Fibroblast of the conjunctiva (primary cell): ENCODE results near the gene ACE2.

Experiments
- DNase-seq: peaks from one replicate; pipeline ENCODE4 v3.0.0-alpha.2; 2010; ENCODE audit warnings: low read depth

The ACE2 gene

DNA sequence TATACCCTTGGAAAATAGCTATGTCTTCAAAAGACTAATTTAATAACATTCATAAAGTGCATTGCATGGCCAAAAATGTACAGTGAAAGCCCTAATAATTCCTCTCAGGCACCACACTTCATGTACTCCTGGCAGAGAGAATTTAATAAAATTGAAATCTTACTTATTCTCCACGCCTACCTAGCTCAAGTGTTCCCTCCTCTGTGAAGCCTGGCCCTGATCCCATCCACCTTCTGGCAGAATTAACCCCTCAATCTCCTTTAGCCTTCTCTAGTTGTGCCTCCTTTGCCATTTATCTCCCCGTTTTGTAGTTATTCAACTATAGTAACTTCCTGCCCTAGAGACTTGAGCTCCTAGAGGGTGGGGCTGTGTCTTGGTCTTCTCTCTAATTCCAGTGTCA is 26.7 kb downstream of the ACE2 start:
- no peak for DNase-seq

DNA sequence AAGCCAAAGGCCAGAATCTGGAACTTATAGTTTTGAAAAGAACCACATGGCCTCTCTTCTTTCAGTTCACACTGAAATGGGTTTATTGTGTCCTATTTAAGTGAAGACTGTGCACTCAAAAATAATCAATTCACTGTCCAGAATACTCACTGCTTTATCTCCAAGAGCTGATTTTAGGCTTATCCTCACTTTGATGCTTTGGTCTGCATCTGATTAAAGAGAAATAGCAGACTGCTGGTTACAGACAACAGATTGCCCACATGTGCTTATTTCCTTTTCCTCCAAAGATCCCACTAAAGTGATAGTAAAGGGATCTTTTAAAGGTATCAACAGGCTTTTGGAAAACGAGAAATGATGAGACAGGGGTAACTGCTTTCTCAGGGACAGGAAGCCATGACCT is 30.6 kb downstream of the ACE2 start:
- DNase-seq, result no peak

DNA sequence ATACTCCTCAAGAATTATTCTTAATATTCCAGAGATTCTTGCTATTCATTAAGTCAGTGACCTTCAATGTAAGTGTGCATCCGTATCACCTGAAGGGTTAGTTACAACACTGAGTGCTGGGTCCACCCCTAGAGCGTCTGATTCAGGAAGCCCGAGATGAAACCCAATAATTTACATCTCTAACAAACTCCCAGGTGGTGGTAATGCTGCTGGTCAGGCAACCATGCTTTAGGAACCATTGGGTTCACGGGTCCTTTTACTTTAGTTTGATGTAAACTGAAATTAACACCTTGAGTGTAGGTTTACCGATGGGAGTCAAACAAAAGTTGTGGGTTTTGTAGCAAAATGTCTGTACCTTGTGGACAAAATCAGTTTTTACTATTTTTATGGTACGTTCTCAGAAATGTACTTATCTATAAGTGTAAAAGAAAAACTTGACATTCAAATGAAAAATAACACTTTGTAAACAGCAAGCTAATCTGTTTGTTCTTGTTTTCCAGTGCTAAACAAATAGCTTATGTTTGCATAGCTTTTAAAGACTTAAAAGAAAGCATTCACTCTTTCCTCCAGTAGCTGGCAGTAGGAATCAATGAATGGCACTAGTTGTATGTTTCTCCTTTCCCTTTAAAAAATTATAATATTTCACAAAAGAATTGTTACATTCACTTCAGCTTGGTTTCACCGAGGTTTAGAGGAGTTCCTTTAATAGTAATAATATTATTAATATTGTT is 32.7 kb downstream of the ACE2 start:
- DNase-seq, result no peak

DNA sequence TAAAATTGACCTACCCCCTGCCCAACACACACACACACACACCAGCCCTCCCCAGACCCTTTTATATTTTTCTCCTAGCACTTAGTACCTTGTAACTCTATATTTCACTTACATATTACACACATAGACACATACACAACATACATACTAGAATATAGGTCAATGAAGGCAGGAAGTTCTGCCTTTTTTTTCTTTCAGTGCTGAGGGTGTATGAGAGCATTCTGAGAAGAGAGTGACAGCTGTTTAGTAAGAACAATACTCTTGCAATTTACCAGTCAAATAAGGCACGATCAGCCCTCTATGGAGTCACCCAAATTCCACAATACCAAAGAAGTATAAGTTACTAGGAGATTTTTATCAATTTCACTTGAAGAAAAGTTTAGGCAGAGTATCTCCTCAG is 33.5 kb downstream of the ACE2 start:
- no peak for DNase-seq

DNA sequence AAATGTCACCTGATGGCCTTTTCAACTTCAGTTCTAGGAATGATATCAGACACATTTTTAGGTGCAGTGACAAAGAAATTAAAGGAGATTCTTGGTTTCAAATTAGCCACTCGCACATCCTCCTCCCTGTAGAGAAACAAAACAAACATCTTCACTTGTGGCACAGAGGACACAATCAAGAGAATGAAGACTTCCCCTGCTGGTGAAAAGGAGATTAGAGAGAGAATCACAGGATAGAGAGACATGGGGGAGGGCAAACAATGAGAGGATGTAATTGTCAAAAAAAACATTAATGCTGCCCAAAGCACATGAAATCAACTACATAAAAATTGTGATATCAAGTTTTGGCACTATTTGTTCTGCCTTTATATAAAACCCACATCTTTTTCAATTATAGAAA is 34.5 kb downstream of the ACE2 start:
- DNase-seq, result no peak

DNA sequence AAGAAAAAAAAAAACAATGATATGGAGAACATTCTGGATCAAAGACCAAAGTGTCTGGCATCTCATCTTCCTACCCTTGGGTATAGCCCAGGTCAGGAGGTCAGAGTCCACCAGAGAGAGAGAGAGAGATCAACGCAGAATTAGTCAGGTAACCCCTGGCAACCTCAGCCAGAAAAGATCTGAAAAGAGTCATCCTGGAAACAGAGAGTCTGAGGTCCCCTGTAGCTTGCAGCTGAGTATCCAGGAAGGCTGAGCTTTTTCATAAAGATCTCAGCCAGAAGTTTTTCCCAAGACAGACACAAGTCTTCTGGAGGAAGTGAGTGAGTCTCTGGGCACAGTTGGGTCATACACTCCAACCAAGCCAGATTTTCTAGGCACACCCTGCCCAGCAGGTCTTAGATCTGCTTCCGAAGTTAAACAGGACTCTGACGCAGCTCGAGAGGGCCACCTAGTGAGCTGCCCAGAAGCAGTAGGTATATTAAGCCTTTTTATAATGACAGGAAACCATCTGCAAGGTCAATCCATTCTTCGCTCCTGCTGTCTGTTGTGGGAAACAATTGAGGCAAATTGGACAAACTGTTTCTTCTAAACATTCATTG is 35.7 kb downstream of the ACE2 start:
- DNase-seq, result peak; percentile 49

DNA sequence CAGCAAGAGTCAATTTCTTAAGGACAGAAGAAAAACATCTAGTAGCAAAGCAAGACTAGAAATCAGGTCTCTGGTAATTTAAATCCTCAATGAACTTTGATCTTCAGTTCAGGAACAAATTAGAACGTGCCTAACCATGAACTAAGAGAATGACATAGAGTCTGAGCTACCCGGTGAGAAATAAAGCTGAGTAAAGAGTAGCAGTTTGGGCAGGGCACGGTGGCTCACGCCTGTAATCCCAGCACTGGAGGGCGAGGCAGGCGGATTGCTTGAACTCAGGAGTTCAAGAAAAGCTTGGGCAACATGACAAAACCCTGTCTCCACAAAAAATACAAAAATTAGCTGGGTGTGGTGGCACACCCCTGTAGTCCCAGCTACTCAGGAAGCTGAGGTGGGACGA is 37.7 kb downstream of the ACE2 start:
- DNase-seq, result no peak

DNA sequence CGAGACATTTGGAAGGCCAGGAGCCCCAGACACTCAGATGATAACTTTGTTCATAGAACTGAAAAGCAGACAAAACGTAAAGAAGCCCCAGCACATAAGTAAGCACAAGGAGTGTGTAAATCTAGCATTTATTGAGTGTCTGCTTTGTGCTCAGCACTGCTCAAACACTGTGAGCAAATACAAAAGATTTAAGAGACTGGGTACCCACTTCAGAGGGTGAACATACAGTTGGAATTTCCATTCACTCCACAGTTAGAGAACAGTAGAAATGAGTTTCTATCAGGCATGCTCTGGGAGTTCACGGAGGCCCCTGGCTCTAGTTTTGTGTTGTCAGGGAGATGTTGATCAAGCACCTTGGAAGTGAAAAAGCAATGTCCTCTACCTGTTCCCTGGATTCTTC is 39.8 kb downstream of the ACE2 start:
- no peak for DNase-seq

DNA sequence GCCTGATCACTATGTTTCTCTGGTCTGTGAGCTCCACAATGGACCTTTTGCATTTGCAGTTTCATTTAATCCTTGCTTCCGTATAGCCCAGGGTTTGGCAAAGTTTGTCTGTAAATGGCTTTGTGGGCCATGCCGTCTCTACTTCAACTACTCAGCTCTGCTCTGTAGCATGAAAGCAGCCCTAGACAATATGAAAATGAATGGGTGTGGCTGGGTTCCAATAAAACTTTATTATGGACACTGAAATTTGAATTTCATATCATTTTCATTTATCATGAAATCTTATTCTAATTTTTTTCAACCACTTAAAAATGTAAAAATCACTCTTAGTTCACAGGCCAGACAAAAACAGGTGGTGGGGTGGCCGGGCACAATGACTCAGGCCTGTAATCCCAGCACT is 41.5 kb downstream of the ACE2 start:
- DNase-seq, result no peak

DNA sequence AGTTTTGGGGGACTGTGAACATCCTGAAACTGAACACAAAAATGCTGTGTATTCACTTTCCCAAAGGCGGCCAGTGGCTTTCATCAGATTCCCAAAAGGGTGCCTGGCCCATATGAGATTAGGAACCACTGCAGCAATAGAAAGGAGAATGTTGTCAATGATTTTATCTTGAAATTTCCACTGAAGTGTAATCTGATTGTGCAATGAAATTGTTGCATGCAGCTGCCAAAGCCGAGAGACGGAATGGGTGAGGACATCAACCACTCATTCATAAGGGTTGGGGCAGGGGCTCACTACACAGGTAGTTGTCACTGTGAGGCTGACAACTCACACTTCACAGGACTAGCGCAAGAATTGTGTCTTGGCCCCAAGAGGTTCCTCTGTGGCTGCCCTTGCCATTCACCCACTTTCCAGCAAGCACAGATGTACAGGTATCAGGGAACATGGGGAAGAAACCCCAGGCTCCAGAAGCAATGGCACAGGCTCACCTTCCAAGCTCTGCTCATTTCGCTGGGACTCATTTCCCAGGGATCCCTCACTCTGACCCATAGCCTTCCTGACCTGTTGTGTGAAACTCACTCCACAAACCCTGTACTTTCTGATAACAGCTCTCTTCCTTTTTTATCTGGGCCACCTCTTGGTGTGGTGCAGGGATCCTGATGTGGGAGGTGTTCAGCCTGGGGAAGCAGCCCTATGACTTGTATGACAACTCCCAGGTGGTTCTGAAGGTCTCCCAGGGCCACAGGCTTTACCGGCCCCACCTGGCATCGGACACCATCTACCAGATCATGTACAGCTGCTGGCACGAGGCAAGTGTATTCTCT is 51.4 kb downstream of the ACE2 start:
- DNase-seq, result no peak

DNA sequence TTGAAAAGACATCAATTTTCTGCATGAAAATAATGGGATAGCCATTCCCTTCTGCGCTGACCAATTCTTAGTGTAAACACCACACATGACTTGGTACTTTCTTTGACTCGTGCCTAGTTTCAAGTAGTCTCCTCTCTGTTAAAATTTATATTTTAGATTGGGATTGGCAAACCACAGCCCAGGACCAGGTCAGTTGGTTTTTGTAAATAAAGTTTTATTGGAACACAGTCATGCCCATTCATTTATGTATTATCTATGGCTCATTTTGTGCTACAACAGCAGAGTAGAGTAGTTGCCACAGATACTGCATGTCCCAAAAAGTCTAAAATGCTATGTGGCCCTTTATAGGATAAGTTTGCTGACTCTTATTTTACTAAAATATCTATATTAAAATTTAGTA is 53.4 kb downstream of the ACE2 start:
- DNase-seq, result no peak

DNA sequence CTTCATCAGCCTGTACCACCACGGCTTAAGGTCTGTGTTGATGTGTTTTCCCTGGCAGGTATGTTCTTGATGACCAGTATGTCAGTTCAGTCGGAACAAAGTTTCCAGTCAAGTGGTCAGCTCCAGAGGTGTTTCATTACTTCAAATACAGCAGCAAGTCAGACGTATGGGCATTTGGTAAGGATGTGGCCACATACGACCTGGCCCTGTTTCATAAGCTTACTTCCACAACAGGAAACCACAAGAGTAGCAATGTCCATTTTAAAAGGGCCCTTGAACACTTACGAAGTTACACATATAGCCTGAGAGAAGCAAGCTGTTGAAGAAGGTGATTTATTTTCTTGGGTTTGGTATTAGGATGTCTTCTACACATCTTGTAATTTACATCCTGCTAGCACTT is 54.0 kb downstream of the ACE2 start:
- no peak for DNase-seq

DNA sequence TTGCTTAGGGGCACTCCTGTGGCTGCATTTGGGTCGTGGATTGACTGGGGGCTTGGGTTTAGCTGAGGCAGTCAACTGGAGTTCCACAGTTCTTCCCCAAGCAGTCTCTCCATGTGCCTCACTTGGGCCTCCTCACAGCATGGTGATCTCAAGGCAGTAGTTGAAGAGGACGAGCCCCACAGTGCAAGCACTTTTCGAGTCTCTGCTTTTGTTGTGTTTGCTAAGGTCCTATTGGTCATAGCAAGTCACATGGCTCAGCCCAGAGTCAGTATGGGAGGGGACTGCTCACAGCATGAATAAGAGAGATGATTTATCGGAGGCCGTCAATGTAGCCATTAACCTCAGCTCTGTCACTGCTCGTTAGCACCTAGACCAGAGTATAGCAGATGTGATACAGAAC is 70.4 kb downstream of the ACE2 start:
- DNase-seq, result no peak

DNA sequence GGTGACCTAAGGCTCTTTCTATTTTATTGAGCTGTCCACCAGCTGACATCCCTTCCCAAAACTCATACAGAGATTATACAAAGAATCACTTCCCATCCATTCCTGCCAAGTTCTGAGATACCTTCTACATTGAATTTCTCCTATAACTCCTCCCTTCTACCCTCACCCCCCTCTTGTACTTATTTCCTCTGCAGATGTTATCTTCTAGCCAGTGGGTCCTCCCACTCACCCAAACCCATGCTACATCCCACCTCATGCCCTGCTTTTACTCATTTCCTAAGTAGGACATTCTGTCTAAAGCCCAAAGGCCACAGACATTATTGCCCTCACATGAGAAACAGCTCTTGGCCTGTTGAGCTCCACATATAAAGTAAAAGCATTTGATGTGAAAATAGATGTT is 71.6 kb downstream of the ACE2 start:
- no peak for DNase-seq

DNA sequence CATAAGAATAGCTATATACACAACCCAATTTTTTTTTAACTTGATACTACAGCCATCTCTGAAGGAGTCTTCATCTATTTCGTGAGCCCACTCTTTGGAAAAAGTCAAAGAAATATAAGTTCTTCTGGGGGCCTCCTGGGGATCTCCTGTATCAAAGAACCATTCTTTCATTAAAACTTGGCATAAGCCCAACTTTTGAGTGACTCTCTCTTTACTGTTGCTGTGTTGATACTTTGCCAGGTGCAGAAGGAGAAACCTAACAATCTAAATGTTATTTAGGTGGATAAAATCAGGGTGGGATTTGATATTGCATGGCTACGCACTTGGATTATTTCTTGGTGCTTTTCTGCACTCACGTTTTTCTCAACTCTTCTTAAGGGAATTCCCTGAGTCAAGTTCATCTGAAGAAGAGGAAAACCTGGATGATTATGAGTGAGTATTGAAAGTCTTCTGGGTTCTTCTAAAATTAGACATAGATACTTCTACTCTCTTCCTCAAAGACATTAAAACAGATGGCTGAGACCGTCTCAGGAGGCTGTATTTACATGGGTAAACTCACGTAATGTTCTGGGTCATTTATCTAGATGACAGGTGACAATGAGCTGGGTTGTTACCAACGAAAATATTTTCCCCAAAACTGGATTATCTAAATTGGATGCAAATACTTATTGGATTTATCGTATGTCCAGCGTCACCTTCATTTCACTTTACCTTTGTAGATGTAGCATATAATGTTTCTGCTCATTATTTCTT is 74.9 kb downstream of the ACE2 start:
- DNase-seq, result no peak

DNA sequence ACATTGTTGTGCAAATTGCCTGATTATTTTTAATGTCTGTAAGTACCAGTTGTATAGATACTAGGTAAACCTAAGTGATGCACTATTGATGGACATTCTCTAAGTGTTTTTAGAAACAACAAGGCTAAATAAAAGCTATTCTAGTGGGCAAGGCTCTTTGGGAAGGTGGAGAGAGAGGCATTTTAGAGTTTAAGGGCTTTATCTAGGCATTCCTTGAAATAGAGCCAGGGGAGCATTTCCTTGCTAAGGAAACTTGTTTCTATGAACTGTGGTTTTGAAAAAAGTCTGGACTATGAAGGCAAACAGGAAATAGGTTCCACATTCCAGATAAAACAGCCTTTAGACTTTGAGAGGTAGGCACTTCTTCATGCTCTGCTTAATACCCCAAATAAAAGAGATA is 76.3 kb downstream of the ACE2 start:
- DNase-seq, result no peak

DNA sequence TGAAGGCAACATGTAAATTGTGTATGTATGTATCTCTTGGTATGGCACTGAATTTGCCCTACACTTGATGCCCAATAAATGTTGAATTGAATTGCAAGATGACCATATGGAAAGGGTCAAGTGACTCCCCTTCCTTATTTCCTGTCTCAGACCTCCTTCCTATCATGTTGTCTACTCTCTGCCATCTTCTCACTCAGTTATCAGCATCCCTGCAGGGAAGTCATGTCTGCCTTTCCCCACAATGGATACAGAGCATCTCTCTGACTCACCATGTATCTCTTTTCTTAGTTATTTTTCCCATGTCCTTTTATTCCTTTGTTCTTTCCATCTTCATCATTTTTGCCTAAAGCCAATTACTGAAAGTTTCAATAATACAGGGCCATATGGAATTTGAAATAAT is 77.7 kb downstream of the ACE2 start:
- no peak for DNase-seq

DNA sequence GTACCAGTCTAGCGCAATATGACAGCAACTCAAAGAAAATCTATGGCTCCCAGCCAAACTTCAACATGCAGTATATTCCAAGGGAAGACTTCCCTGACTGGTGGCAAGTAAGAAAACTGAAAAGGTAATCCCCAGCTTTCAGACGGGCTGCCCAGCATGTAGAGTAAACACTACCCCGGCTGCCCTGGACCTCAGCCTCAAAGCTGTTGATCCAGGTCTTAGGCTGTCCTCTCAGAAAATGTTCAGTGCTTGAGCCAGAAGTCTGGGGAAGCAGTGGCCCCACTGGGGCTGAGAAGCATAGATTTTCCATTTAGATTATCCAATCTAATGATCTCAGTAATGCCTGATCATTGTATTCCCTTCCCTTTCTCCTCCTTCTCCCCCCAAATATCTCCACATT is 78.3 kb downstream of the ACE2 start:
- no peak for DNase-seq

DNA sequence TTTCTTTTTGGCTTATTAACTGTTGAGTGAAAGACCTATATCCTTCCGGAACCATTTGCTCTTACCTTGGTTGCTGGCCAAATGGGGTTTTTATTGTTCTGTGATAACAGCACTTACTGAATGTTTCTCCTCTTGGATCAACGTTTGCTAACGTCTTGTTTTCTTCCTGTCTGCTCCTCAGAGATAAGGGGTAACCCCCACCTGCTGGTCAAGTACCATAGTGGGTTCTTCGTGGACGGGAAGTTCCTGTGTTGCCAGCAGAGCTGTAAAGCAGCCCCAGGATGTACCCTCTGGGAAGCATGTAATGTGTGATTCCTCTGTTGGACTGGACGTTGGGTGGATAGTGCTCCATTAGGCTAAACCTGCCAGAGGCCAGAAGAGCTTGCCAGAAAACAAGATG is 84.8 kb downstream of the ACE2 start:
- no peak for DNase-seq

DNA sequence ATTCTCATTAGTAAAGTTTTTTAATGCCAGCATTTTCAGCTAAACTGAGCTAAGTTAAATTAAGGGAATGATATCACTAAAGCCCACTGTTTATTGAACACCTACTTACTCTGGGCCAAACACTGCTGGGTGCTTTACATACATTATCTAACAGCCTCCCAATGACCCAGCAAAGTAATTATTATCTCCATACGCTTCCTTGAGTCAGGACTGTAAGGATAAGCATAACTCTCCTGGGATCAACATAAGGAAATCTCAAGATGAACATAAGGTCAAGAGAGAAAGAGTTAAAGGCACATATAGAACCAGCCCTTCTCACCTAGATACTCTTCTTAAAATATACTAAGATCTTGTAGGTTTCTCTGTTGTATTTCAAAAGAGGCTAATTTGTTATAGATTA is 86.5 kb downstream of the ACE2 start:
- no peak for DNase-seq

DNA sequence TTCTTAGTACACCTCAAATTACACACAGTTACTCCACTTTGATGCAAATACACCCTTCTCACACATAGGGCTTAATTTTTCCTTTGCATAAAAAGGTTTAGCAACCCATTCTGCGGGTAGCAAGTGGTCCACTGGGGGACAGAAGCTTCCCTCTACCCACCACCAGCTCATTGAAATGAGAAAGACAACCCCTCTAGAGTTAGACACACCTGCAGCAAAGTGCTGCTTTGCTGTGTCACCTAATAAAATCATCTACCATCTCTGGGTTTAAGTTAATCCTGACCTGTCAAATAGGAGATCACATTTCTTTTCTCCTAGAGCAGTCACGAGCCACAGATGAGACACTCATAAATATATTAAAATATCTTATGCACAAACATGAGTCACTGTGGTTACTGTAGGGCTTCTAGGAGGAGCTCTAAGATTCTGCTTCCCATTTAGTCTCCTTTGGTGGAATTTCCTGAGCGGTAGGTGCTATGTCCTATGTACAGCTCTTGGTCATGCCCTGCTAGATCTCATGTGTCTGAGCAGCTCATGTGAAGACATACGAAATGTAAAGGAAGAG is 88.3 kb downstream of the ACE2 start:
- no peak for DNase-seq

DNA sequence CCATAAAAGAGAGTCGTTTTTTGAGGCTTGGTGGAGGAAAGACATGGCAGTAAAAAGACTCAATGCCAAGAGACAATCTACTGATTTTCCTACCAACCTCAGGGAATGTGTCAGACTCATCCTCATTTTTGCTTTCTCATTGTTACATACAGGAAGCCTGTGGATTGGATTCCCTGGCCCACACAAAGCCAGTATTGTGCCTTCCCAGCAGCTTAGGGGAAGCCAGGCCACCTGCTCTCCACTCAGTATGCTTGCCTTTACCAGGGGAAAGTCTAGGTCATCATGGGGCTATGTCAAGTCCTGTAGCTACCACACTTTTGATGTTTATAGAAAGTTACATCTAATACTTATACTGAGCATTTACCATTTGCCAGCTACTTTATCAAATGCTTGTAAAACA is 89.2 kb downstream of the ACE2 start:
- DNase-seq, result no peak
